K562 (cell line): ENCODE measurements around the gene SDC3. TPM values are rescaled to one million over a fixed set of nuclear protein-coding genes. Genes with fewer than 3 reads are reported as not detected.

Experiments used
- ARHGAP35 ChIP-seq: fragments of 450-650 bp; IDR thresholded peaks from 2 replicates; pipeline ENCODE4 v1.6.1; 2018; ENCODE audit not compliant: partially characterized antibody
- CC2D1A ChIP-seq: fragments of 450-650 bp; IDR thresholded peaks from 2 replicates; pipeline ENCODE4 v1.6.1; 2017; ENCODE audit warnings: mild to moderate bottlenecking
- CEBPG ChIP-seq, 3 experiments: fragments of 200-800 bp in 1 of 3; sonication (Bioruptor generic) in 1 of 3; sonication (generic) in 1 of 3; formaldehyde crosslinking in 1 of 3; IDR thresholded peaks in 2 of 3; conservative IDR thresholded peaks in 1 of 3; 2 replicates each; pipeline versions ENCODE4 v1.6.1 to v1.8.0; 2016 to 2022; ENCODE audit warnings: missing compliant biosample characterization in 2 of 3, missing genetic modification characterization in 2 of 3, mild to moderate bottlenecking in 1 of 3, missing genetic modification reagents in 1 of 3
- CHD2 ChIP-seq: IDR thresholded peaks from 2 replicates; pipeline ENCODE4 v1.6.1; 2011; ENCODE audit warnings: low read depth, low read length
- EP300 ChIP-seq: IDR thresholded peaks from 2 replicates; pipeline ENCODE4 v1.6.1; 2012; ENCODE audit warnings: low read length, improper control_type of control experiment
- ETV6 ChIP-seq, 3 experiments: fragments of 150-350 bp in 1 of 3; sonication (generic) in 1 of 3; formaldehyde crosslinking in 1 of 3; IDR thresholded peaks; 2 replicates each; pipeline versions ENCODE4 v1.6.1 to v1.8.0; 2014 to 2022; ENCODE audit warnings: borderline replicate concordance in 2 of 3, low read depth in 2 of 3, antibody characterized with exemption in 1 of 3, low read length in 1 of 3, mild to moderate bottlenecking in 1 of 3, missing genetic modification reagents in 1 of 3
- FOXK1 ChIP-seq: sonication (generic); formaldehyde crosslinking; IDR thresholded peaks from 2 replicates; pipeline ENCODE4 v1.8.0; 2022; ENCODE audit warnings: missing genetic modification reagents, mild to moderate bottlenecking, borderline replicate concordance
- FOXO4 ChIP-seq: fragments of 450-650 bp; formaldehyde crosslinking; IDR thresholded peaks from 2 replicates; pipeline ENCODE4 v1.4.0; 2020; ENCODE audit warnings: mild to moderate bottlenecking, moderate library complexity
- HDAC8 ChIP-seq: fragments of 450-650 bp; IDR thresholded peaks from 2 replicates; pipeline ENCODE4 v1.6.1; 2016; ENCODE audit warnings: mild to moderate bottlenecking, missing genetic modification characterization, moderate library complexity, missing compliant biosample characterization
- HMGN3 ChIP-seq: IDR thresholded peaks from 2 replicates; pipeline ENCODE4 v1.6.1; 2011; ENCODE audit warnings: borderline replicate concordance, low read depth, mild to moderate bottlenecking, mixed read lengths, low read length; ENCODE audit not compliant: insufficient read length; ENCODE audit errors: extremely low read depth
- KDM5B ChIP-seq: fragments of 200-600 bp; sonication (generic); IDR thresholded peaks from 2 replicates; pipeline ENCODE4 v1.6.1; 2012; ENCODE audit warnings: low read depth, mild to moderate bottlenecking, moderate library complexity, low read length, control low read depth, inconsistent platforms; ENCODE audit not compliant: insufficient replicate concordance
- MBD2 ChIP-seq: sonication (generic); IDR thresholded peaks from 2 replicates; pipeline ENCODE4 v1.6.1; 2016; ENCODE audit warnings: low read depth, borderline replicate concordance
- MEF2A ChIP-seq: IDR thresholded peaks from 2 replicates; pipeline ENCODE4 v1.6.1; 2011; ENCODE audit warnings: low read depth, mild to moderate bottlenecking, low read length, moderate library complexity; ENCODE audit not compliant: control insufficient read depth
- NEUROD1 ChIP-seq: fragments of 150-350 bp; IDR thresholded peaks from 2 replicates; pipeline ENCODE4 v1.6.1; 2014; ENCODE audit warnings: borderline replicate concordance, low read length, low read depth; ENCODE audit not compliant: partially characterized antibody
- PPARD ChIP-seq: fragments of 250-450 bp; sonication (Bioruptor Pico); IDR thresholded peaks from 2 replicates; pipeline ENCODE4 v1.8.0; 2022; ENCODE audit warnings: inconsistent platforms, mild to moderate bottlenecking, moderate library complexity
- PREB ChIP-seq: sonication (generic); formaldehyde crosslinking; IDR thresholded peaks from 2 replicates; pipeline ENCODE4 v1.8.1; 2023; ENCODE audit warnings: mild to moderate bottlenecking, missing genetic modification reagents
- RAD51 ChIP-seq: fragments of 450-650 bp; IDR thresholded peaks from 2 replicates; pipeline ENCODE4 v1.7.1; 2016; ENCODE audit warnings: low read depth, mild to moderate bottlenecking, borderline replicate concordance
- RUNX1 ChIP-seq: sonication (generic); IDR thresholded peaks from 2 replicates; pipeline ENCODE4 v1.6.1; 2016; ENCODE audit warnings: antibody characterized with exemption, low read depth
- SMAD4 ChIP-seq: fragments of 250-450 bp; sonication (Bioruptor Pico); conservative IDR thresholded peaks from 2 replicates; pipeline ENCODE4 v1.8.0; 2021; ENCODE audit warnings: inconsistent platforms, mild to moderate bottlenecking, moderate library complexity
- SRSF3 ChIP-seq: fragments of 200-400 bp; formaldehyde crosslinking; IDR thresholded peaks from 2 replicates; pipeline ENCODE4 v1.6.1; 2016; ENCODE audit warnings: mild to moderate bottlenecking, low read length, moderate library complexity; ENCODE audit not compliant: insufficient read depth
- SRSF7 ChIP-seq: fragments of 200-400 bp; formaldehyde crosslinking; optimal IDR thresholded peaks from 2 replicates; pipeline ENCODE3; 2017; ENCODE audit warnings: mild to moderate bottlenecking, low read depth, low read length
- TAF1 ChIP-seq: IDR thresholded peaks from 2 replicates; pipeline ENCODE4 v1.6.1; 2011; ENCODE audit warnings: mild to moderate bottlenecking, low read length, moderate library complexity; ENCODE audit not compliant: insufficient read depth, control insufficient read depth, severe bottlenecking; ENCODE audit errors: extremely low read depth
- TCF3 ChIP-seq: sonication (generic); formaldehyde crosslinking; IDR thresholded peaks from 2 replicates; pipeline ENCODE4 v1.4.0; 2020; ENCODE audit warnings: mild to moderate bottlenecking, missing genetic modification reagents
- ZFX ChIP-seq: sonication (generic); formaldehyde crosslinking; IDR thresholded peaks from 2 replicates; pipeline ENCODE4 v1.8.0; 2022; ENCODE audit warnings: mild to moderate bottlenecking, missing genetic modification reagents, moderate library complexity
- ZNF316 ChIP-seq: fragments of 450-650 bp; IDR thresholded peaks from 2 replicates; pipeline ENCODE4 v1.6.1; 2016
- ZNF79 ChIP-seq: fragments of 250-450 bp; sonication (Bioruptor Pico); IDR thresholded peaks from 2 replicates; pipeline ENCODE4 v1.4.0; 2020; ENCODE audit warnings: low read depth, mild to moderate bottlenecking, moderate library complexity
- polyA plus RNA-seq, 8 experiments: library from polyadenylated mRNA; depleted of rRNA in 4 of 8; stranded (reverse) in 5 of 8; unstranded in 3 of 8; fragments of >200 nt; fragmentation: Nextera tagmentation in 2 of 8; fragmentation: Illumina TruSeq in 1 of 8; extraction: Ambion mirVana in 2 of 8; extraction: Trizol in 1 of 8; gene quantifications; 2 replicates each; pipeline versions ENCODE4 v1.2.1 to v1.2.3, GENCODE V29; 2011 to 2014; ENCODE audit warnings: inconsistent platforms in 1 of 8, missing spikeins in 1 of 8
- total RNA-seq, 7 experiments: library from RNA; depleted of rRNA in 6 of 7; stranded (reverse); fragments of >200 nt in 6 of 7; fragmentation: Illumina TruSeq in 2 of 7; extraction: Trizol in 2 of 7; gene quantifications; 2 replicates each; pipeline versions ENCODE4 v1.2.1 to v1.2.3, GENCODE V29; 2011 to 2021; ENCODE audit warnings: low replicate concordance in 1 of 7

SDC3 gene
- total and polyA plus RNA-seq, 9 of the 15 experiments (the other 6 are each of a cell fraction or from before 2014, with no cell fraction given) = 0.38 to 44.1 (median 12.1) TPM

DNA sequence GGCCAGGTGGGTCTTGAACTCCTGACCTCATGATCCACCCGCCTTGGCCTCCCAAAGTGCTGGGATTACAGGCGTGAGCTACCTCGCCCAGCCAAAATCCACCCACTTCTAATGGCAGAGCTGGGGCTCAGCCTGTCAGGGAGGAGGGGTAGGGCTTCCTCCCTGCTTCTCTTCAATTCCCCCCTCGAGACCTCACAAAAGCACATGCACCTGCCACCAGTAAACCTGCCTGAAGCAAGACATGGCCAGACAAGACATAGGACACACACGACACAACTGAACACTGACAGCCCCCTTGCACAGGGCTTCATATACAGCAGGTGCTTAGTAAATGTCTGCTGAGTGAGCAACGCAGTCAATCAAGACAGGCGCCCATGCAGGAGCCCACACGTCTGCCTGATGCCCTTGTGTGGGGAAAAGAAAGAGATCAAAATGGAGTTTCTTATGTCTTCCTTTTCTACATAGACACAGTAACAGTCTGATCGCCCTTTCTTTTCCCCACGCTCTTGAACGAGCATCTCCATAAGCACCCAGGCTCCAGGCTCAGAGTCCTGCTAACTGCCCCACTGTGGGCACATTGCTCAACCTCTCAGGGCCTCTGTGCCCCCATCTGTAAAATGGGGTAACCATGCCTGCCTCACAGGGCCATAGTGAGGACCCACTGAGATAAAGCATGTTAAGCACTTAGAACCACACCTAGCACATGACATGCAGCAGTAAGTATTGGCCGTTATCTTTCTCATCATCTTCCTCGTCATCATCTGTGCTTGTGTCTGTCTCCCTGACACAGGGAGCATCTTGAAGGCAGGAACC, 8.8 kb downstream of the SDC3 start (continued):
- TF ChIP-seq ETV6 (IDR thresholded peaks at IDR 0.05; ENCODE audit: borderline replicate concordance in 1 of 2, low read depth in 2 of 2, low read length in 1 of 2) (no peak), ETV6 (CRISPR knock-in tag; IDR thresholded peaks at IDR 0.05; ENCODE audit: borderline replicate concordance) (no peak), ZNF79 (peak; percentile 80), EP300 (no peak), SMAD4 (CRISPR knock-in tag) (peak; percentile 62), SRSF7 (no peak), FOXK1 (CRISPR knock-in tag) (no peak), MBD2 (no peak), CC2D1A (no peak), TAF1 (no peak), TCF3 (no peak), KDM5B (no peak), CEBPG (CRISPR knock-in tag; IDR thresholded peaks at IDR 0.05) (no peak), CEBPG (tag; conservative IDR thresholded peaks at IDR 0.05 in 1 of 2, IDR thresholded peaks at IDR 0.05 in 1 of 2) (no peak), NEUROD1 (no peak), CHD2 (no peak), PREB (CRISPR knock-in tag) (no peak), ARHGAP35 (no peak), HDAC8 (tag) (peak; percentile 81), SRSF3 (no peak), ZNF316 (no peak), PPARD (no peak), RAD51 (no peak), RUNX1 (no peak), FOXO4 (CRISPR knock-in tag) (no peak), HMGN3 (no peak), MEF2A (no peak), ZFX (CRISPR knock-in tag) (no peak)
